ENCODE results near the gene MYLK2. TPM values are rescaled to one million over a fixed set of nuclear protein-coding genes. Genes with fewer than 3 reads are reported as not detected.

MYLK2 gene
- total and polyA plus RNA-seq, 4 experiments from 2014 or later, result not detected

GRCh38 chr20:31869673-31869941, 50.5 kb downstream of the MYLK2 start:
- Histone ChIP-seq H3K4me3 (ENCODE audit: low read length in 2 of 2) (peak overlapping the region in 1 of 2 donors; percentile 45), H3K27me3 (ENCODE audit: insufficient read depth, low read length) (peaks cover 34% of the 10 kb centered on the region), H3K27ac (ENCODE audit: low read depth, low read length) (no peak overlapping the region), H3K4me1 (ENCODE audit: insufficient read depth, low read length) (peaks cover 15% of the 10 kb centered on the region), H3K36me3 (ENCODE audit: insufficient read depth, low read length) (no peaks in the 10 kb centered on the region), H3K9me3 (ENCODE audit: control insufficient read depth in 1 of 2, low read length in 2 of 2) (no peaks in the 10 kb centered on the region)
- Mint-ChIP-seq H3K4me3 (peak overlapping the region; percentile 87 to 98 (median 92)), H3K27ac (peak overlapping the region in 2 of 7 donors; percentile 72 to 81), H3K4me1 (peaks cover 7 to 15% (median 12%) of the 10 kb centered on the region in 4 donors), H3K27me3 (peaks cover 32 to 34% of the 10 kb centered on the region in 2 donors), H3K36me3 (peaks cover 0 to 4% of the 10 kb centered on the region in 2 donors), H3K9me3 (peaks cover 0 to 2% (median 0%) of the 10 kb centered on the region in 8 donors)
- POLR2A ChIA-PET (ENCODE audit: partially characterized antibody), result no interaction called here
- intact Hi-C loops (cut with micrococcal nuclease), result no loop called here
- CTCF ChIA-PET (ENCODE audit: partially characterized antibody), result no interaction called here
- no peak for DNase-seq

GRCh38 chr20:31869942-31870725, 51.0 kb downstream of the MYLK2 start, which contains the start of the genes DUSP15 and TTLL9:
TSS of gene DUSP15 (minus strand) at chr20:31870527. CDS start at chr20:31870337, 190 bp downstream.
TSS of gene TTLL9 (plus strand) at chr20:31870634. CDS start at chr20:31871127, 493 bp downstream.
- Mint-ChIP-seq H3K9me3 (peaks cover 0 to 2% (median 0%) of the 10 kb centered on the region in 8 donors), H3K27me3 (peaks cover 32 to 34% of the 10 kb centered on the region in 2 donors), H3K4me3 (peak within 1 kb of the TSS; percentile 87 to 98 (median 92)), H3K27ac (peak within 1 kb of the TSS in 2 of 7 donors; percentile 72 to 81), H3K4me1 (peaks cover 7 to 15% (median 12%) of the 10 kb centered on the region in 4 donors), H3K36me3 (peaks cover 0 to 4% of the 10 kb centered on the region in 2 donors)
- CTCF ChIA-PET (ENCODE audit: partially characterized antibody), result no interaction called here
- POLR2A ChIA-PET (ENCODE audit: partially characterized antibody), result no interaction called here
- H3K27me3 ChIP-seq (ENCODE audit: insufficient read depth, low read length), result peaks cover 34% of the 10 kb centered on the region
- intact Hi-C loops (cut with micrococcal nuclease), result no loop called here
- no peaks in the 10 kb centered on the region for H3K36me3 ChIP-seq (ENCODE audit: insufficient read depth, low read length)
- H3K4me1 ChIP-seq (ENCODE audit: insufficient read depth, low read length), result peaks cover 15% of the 10 kb centered on the region
- DNase-seq, result peak in 1 of 5 donors; percentile 15
- H3K4me3 ChIP-seq (ENCODE audit: low read length in 2 of 2), result peak within 1 kb of the TSS in 1 of 2 donors; percentile 45
- H3K9me3 ChIP-seq (ENCODE audit: control insufficient read depth in 1 of 2, low read length in 2 of 2), result no peaks in the 10 kb centered on the region
- H3K27ac ChIP-seq (ENCODE audit: low read depth, low read length), result no peak within 1 kb of the TSS

GRCh38 chr20:31870726-31871617, 51.8 kb downstream of the MYLK2 start:
- CTCF ChIA-PET (ENCODE audit: partially characterized antibody), result interaction anchor here (1.3 to 1.5 kb wide), 3 partner anchors 15 to 26 kb away, joined by 3 to 6 read pairs (median 5); partner anchors contain the start of gene FOXS1

GRCh38 chr20:31871618-31871954, 52.4 kb downstream of the MYLK2 start:
- H3K4me3 Mint-ChIP-seq, result peak overlapping the region in 1 of 8 donors; percentile 83
- intact Hi-C loops (cut with micrococcal nuclease), result no loop called here
- Histone ChIP-seq H3K9me3 (ENCODE audit: control insufficient read depth in 1 of 2, low read length in 2 of 2) (no peaks in the 10 kb centered on the region), H3K4me3 (ENCODE audit: low read length in 2 of 2) (no peak overlapping the region), H3K4me1 (ENCODE audit: insufficient read depth, low read length) (peaks cover 15% of the 10 kb centered on the region), H3K27me3 (ENCODE audit: insufficient read depth, low read length) (peaks cover 34% of the 10 kb centered on the region), H3K36me3 (ENCODE audit: insufficient read depth, low read length) (no peaks in the 10 kb centered on the region), H3K27ac (ENCODE audit: low read depth, low read length) (no peak overlapping the region)
- ChIA-PET CTCF (ENCODE audit: partially characterized antibody) (interaction anchor here (1.3 to 1.5 kb wide), 4 partner anchors 12 to 27 kb away, joined by 3 to 6 read pairs (median 4); partner anchors contain the start of gene FOXS1), POLR2A (ENCODE audit: partially characterized antibody) (no interaction called here)
- H3K36me3 Mint-ChIP-seq, result peaks cover 0 to 4% of the 10 kb centered on the region in 2 donors
- peaks cover 7 to 15% (median 12%) of the 10 kb centered on the region in 4 donors for H3K4me1 Mint-ChIP-seq
- H3K9me3 Mint-ChIP-seq, result peaks cover 0 to 2% (median 0%) of the 10 kb centered on the region in 8 donors
- no peak for DNase-seq
- H3K27ac Mint-ChIP-seq, result no peak overlapping the region
- peaks cover 34 to 35% of the 10 kb centered on the region in 2 donors for H3K27me3 Mint-ChIP-seq

More at GRCh38 chr20:31870726-31871617, 51.8 kb downstream of the MYLK2 start:
- Histone ChIP-seq H3K4me1 (ENCODE audit: insufficient read depth, low read length) (peaks cover 15% of the 10 kb centered on the region), H3K27ac (ENCODE audit: low read depth, low read length) (no peak overlapping the region), H3K27me3 (ENCODE audit: insufficient read depth, low read length) (peaks cover 34% of the 10 kb centered on the region), H3K4me3 (ENCODE audit: low read length in 2 of 2) (peak overlapping the region in 1 of 2 donors; percentile 45), H3K9me3 (ENCODE audit: control insufficient read depth in 1 of 2, low read length in 2 of 2) (no peaks in the 10 kb centered on the region), H3K36me3 (ENCODE audit: insufficient read depth, low read length) (no peaks in the 10 kb centered on the region)
- Mint-ChIP-seq H3K9me3 (peaks cover 0 to 2% (median 0%) of the 10 kb centered on the region in 8 donors), H3K4me3 (peak overlapping the region; percentile 69 to 90 (median 84)), H3K36me3 (peaks cover 0 to 4% of the 10 kb centered on the region in 2 donors), H3K4me1 (peaks cover 7 to 15% (median 12%) of the 10 kb centered on the region in 4 donors), H3K27me3 (peaks cover 34 to 35% of the 10 kb centered on the region in 2 donors), H3K27ac (peak overlapping the region in 1 of 7 donors; percentile 53)
- intact Hi-C loops (cut with micrococcal nuclease), result no loop called here
- POLR2A ChIA-PET (ENCODE audit: partially characterized antibody), result no interaction called here
- no peak for DNase-seq

GRCh38 chr20:31872406-31872805, 53.2 kb downstream of the MYLK2 start:
- POLR2A ChIA-PET (ENCODE audit: partially characterized antibody), result no interaction called here
- intact Hi-C loops (cut with micrococcal nuclease), result no loop called here
- Mint-ChIP-seq H3K9me3 (peaks cover 0 to 2% (median 0%) of the 10 kb centered on the region in 8 donors), H3K27me3 (peaks cover 34 to 35% of the 10 kb centered on the region in 2 donors), H3K4me1 (peaks cover 7 to 15% (median 12%) of the 10 kb centered on the region in 4 donors), H3K36me3 (peaks cover 0 to 4% of the 10 kb centered on the region in 2 donors), H3K4me3 (no peak overlapping the region), H3K27ac (no peak overlapping the region)
- H3K27me3 ChIP-seq (ENCODE audit: insufficient read depth, low read length), result peaks cover 34% of the 10 kb centered on the region
- H3K27ac ChIP-seq (ENCODE audit: low read depth, low read length), result no peak overlapping the region
- no peak for DNase-seq
- peaks cover 15% of the 10 kb centered on the region for H3K4me1 ChIP-seq (ENCODE audit: insufficient read depth, low read length)
- CTCF ChIA-PET (ENCODE audit: partially characterized antibody), result interaction anchor here (1.1 to 1.5 kb wide), 5 partner anchors 13 to 145 kb away, joined by 3 to 6 read pairs (median 3); partner anchors contain the start of gene FOXS1
- H3K9me3 ChIP-seq (ENCODE audit: control insufficient read depth in 1 of 2, low read length in 2 of 2), result no peaks in the 10 kb centered on the region
- H3K36me3 ChIP-seq (ENCODE audit: insufficient read depth, low read length), result no peaks in the 10 kb centered on the region
- no peak overlapping the region for H3K4me3 ChIP-seq (ENCODE audit: low read length in 2 of 2)

GRCh38 chr20:31875671-31876070, 56.5 kb downstream of the MYLK2 start:
- H3K27ac ChIP-seq (ENCODE audit: low read depth, low read length), result no peak overlapping the region
- H3K36me3 ChIP-seq (ENCODE audit: insufficient read depth, low read length), result no peaks in the 10 kb centered on the region
- H3K27me3 Mint-ChIP-seq, result peaks cover 19 to 27% of the 10 kb centered on the region in 2 donors
- ChIA-PET CTCF (ENCODE audit: partially characterized antibody) (no interaction called here), POLR2A (ENCODE audit: partially characterized antibody) (no interaction called here)
- H3K9me3 ChIP-seq (ENCODE audit: control insufficient read depth in 1 of 2, low read length in 2 of 2), result no peaks in the 10 kb centered on the region
- no peak overlapping the region for H3K4me3 ChIP-seq (ENCODE audit: low read length in 2 of 2)
- no peak overlapping the region for H3K27ac Mint-ChIP-seq
- peaks cover 8 to 18% (median 12%) of the 10 kb centered on the region in 4 donors for H3K4me1 Mint-ChIP-seq
- peaks cover 13% of the 10 kb centered on the region for H3K4me1 ChIP-seq (ENCODE audit: insufficient read depth, low read length)
- intact Hi-C loops (cut with micrococcal nuclease), result no loop called here
- peaks cover 0 to 7% of the 10 kb centered on the region in 2 donors for H3K36me3 Mint-ChIP-seq
- no peak overlapping the region for H3K4me3 Mint-ChIP-seq
- DNase-seq, result no peak
- peaks cover 0 to 5% (median 0%) of the 10 kb centered on the region in 8 donors for H3K9me3 Mint-ChIP-seq
- peaks cover 22% of the 10 kb centered on the region for H3K27me3 ChIP-seq (ENCODE audit: insufficient read depth, low read length)

All from CD4-positive, alpha-beta memory T cell (primary cell).